C4-2B (cell line): ENCODE measurements around the gene COG7.
A peak's percentile ranks its signal among the peaks of the same experiment; 100 is the strongest.
"Not testable (repeated sequence)": the region's sequence is repeated elsewhere in the genome, so short reads cannot be mapped to it uniquely, and the experiment has no call there.

Experiments
- H3K27ac ChIP-seq: fragments of 450-650 bp; 2 replicates; pipeline ENCODE4 v1.5.1; 2017
- CTCF ChIP-seq: fragments of 450-650 bp; conservative IDR thresholded peaks from 2 replicates; pipeline ENCODE4 v1.5.1; 2017; ENCODE audit warnings: mild to moderate bottlenecking
- ZFX ChIP-seq: fragments of 450-650 bp; IDR thresholded peaks from 2 replicates; pipeline ENCODE4 v1.6.1; 2017

COG7 gene

DNA sequence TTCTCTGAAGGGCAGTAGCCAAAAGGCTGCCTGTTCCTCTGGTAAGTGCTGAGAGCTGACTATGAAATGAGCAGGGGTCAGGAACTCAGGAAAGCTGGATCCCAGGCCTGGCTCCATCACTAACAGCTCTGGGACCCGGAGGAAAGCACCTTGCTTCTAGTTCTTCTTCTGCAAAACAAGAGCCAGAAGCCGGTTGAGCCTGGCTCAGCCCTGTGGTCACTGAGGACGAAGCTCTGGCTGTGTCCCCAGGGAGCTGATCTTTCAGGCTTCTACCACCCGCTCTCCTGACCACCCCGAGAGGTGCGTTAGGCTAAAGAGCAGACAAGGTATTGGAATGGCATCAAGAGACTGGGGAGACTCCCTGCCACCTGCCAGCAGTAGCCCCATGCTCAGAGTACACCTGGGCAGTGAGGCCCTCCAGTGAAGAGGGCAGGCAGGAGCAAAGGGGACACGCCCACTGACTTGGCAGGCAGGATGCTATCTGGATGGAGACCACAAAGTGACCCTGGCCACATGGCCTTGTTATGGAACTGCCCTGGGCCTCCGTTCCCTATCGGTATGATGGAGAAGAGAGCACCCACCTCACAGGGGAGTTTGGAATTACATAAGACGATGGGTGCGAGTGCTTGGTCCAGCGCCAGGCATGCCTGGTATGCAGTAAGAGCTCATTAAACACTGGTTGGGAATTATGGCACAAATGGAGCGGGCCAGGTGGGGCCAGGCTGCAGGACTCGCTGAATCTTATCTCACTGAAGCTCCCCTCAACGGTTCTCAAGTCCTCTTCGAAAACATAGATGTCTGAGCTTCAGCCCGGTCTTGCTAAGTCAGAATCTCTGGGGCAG is 61.4 kb downstream of the COG7 start:
- peak overlapping the region; percentile 5; the same call in 1 of the 2 replicates for H3K27ac ChIP-seq
- TF ChIP-seq ZFX: no peak
- TF ChIP-seq CTCF: no peak

GRCh38 chr16:23389936-23390335 is 63.1 kb downstream of the COG7 start:
- H3K27ac ChIP-seq: not testable (repeated sequence)

- H3K27ac ChIP-seq: no peak overlapping the region
- TF ChIP-seq CTCF: no peak
- TF ChIP-seq ZFX: no peak
These were observed 63.8 kb downstream of the COG7 start for GRCh38 chr16:23389201-23389600.

DNA sequence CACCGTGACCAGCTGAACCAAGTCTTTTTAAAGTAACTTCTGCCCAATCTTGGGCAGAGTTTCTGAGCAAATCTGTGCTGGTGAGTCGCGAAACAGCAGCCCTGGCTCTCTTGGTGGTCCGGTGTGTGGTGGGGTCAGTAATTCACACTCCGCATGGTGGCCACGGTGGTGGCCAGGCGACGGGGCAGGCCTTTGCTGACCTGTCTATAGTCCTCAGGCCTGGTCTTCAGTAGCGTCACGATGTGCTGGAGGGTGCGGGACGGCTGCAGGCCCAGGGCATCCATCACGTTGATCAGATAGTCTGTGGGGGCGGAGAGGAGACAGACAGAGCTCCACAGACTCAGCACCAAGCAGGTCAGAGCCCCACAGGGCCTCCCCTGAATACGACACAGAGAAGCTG is 64.2 kb downstream of the COG7 start:
- no peak overlapping the region for H3K27ac ChIP-seq
- TF ChIP-seq ZFX (no peak), CTCF (no peak)

- no peak overlapping the region for H3K27ac ChIP-seq
- TF ChIP-seq ZFX: no peak
- no peak for TF ChIP-seq CTCF
These were observed 65.3 kb downstream of the COG7 start for GRCh38 chr16:23387666-23388065.

DNA sequence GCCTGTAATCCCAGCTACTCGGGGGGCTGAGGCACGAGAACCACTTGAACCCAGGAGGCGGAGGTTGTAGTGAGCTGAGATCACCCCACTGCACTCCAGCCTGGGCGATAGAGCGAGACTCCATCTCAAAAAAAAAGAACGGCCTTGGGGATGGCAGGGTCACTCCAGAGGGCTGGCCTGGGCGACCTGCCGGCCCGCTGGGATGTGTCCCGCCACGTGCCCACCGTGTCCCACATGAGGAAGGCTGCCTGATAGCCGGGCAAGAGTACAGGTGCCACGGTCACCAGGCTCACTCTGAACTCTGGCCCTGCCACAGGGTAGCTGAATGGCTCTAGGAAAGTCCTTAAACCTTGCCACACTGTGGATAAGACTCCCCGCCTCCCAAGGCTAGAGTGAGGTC is 67.5 kb downstream of the COG7 start:
- no peak overlapping the region for H3K27ac ChIP-seq
- TF ChIP-seq ZFX (no peak), CTCF (no peak)

DNA sequence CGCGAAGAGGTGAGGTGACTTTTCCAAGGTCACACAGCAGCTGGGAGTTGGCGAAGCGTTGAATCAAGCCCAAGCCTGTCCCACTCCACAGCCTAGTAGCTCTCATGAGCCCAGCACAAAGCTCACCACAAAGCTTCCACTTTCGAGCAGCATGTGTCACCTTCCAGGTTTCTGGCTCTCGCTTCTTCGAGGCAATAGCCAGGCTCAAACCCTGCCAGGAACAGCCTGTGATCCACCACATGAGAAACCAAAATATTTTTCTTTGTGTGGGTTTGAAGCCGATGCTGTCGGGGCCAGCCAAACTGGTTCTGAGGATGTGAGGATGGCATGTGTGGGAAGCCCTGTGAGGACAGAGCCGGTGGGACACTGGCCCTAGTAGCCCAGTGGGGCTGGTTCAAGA is 68.1 kb downstream of the COG7 start:
- TF ChIP-seq ZFX (no peak), CTCF (no peak)
- no peak overlapping the region for H3K27ac ChIP-seq

GRCh38 chr16:23383881-23384280 is 69.1 kb downstream of the COG7 start:
- H3K27ac ChIP-seq: no peak overlapping the region
- TF ChIP-seq ZFX (no peak), CTCF (no peak)
